Non-pigmented ciliary epithelial cell (primary cell): ENCODE measurements around the gene SYPL2.

ENCODE experiments used
- DNase-seq: peaks from one replicate; pipeline ENCODE4 v3.0.0-alpha.2; 2010; ENCODE audit warnings: low read depth

SYPL2 gene

DNA sequence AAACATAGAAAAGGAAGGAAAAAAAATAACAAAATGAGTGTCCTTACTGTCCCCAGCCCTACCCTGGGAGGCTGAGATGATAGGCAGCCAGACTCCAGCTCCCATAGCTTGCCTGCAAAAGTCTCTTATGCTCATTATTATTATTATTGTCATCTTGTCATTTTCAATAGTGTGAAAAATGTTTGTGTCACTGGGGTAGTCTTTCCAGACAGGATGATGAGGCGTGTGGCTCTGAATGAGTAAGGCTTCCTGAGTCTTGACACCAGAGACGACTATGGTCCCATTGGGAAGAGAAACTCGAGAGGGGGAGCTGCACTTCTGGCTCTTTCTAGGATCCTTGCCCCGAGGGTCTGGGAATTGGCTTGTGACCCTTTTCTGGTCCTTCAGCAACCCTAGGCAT lies 26.4 kb downstream of the SYPL2 start:
- DNase-seq: no peak

DNA sequence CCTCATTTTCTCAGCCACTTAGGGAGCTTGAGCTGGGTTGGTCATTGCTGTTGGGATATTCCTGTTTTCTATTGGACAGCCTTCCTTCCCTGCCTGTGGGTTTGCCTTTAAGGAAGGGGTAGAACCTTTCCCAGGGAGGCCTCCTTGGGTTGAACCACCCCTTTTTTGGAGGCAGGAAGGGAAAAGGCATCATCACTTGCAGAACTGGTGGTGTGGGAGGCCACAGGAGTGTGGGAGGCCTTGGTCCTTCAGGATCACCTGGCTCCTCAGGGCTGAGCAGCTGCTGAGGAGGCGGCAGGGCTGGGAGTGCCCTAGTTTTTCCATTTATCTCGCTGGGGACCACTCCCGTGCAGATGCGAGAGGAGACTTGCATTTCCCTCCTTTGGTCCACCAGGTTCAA lies 26.9 kb downstream of the SYPL2 start:
- DNase-seq: no peak

DNA sequence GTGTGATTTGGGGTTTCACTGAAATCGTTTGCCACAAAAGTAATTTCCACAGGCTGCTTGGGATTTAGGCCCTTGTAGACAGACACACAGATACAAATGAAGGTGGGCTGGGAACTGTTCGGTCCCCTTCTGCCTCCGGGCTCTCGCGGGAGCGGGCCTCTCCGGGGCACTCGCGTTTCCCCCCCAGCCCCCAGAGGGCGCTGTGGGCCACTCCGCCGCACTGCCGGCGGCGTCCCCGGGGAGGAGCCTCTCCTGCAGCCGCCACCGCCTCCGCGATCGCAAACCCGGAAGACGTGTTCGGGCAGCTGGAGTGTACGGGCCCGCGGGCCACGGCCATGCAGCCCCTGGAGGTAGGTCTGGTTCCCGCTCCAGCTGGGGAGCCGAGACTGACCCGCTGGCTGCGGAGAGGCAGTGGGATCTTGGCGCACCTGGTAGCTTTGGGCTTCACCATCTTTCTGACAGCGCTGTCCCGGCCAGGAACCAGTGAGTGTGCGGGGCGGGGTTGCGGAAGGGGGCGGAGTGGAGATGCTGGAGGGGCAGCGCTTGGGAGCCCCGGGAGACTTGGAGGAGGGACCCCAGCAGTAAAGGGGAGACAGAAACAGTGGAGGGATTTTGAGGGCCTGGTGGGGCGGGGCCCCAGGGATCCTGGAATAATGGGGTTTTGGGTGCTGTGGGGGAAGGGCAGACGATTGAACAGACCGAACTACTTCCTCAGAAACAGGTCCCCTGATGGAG lies 27.6 kb downstream of the SYPL2 start, which contains the start of gene CYB561D1:
Gene CYB561D1, plus strand, starts transcription at position 290 of the 735 bp plus-strand sequence. Its CDS starts 46 bp downstream, at position 336.
- DNase-seq: no peak

DNA sequence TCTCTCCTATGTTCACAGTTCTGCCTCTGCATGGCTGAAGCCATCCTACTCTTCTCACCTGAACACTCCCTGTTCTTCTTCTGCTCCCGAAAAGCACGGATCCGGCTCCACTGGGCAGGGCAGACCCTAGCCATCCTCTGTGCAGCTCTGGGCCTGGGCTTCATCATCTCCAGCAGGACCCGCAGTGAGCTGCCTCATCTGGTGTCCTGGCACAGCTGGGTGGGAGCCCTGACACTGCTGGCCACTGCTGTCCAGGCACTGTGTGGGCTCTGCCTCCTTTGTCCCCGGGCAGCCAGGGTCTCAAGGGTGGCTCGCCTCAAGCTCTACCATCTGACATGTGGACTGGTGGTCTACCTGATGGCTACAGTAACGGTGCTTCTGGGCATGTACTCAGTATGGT lies 29.4 kb downstream of the SYPL2 start:
- no peak for DNase-seq

DNA sequence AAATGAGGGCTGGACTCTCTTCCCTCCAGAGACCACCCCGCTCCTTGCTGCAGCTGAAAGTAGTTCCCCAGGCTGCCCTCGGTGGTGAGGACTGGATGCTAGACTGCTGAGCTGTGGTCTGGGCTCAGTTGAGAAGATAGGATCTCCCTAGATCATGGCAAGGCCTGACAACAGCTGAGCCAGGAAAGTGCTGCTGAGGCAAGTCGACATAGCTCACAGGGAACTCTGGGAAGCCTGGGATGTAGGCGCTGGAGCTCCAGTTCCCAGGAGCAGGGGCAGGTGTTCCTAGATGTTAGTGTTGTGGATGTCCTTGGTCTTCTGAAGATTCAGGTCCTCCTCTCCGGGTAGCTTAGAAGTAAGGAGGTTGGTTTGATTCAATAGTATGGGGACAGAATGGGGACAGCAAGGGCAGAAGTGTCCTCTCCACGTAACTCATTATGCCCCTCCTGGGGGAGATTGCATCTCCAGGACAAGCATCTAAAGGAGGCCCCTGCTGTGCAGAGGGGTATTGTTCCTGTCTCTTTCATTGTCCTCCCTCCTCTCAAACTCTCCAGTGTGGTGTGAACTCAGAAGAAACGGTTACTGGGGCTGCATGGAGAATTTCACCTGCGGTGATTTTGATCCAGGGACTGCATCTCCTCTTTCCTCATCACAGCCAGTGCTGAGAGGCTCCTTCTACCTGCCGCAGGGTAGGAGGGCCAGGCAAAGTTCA lies 31.3 kb downstream of the SYPL2 start:
- DNase-seq: no peak

DNA sequence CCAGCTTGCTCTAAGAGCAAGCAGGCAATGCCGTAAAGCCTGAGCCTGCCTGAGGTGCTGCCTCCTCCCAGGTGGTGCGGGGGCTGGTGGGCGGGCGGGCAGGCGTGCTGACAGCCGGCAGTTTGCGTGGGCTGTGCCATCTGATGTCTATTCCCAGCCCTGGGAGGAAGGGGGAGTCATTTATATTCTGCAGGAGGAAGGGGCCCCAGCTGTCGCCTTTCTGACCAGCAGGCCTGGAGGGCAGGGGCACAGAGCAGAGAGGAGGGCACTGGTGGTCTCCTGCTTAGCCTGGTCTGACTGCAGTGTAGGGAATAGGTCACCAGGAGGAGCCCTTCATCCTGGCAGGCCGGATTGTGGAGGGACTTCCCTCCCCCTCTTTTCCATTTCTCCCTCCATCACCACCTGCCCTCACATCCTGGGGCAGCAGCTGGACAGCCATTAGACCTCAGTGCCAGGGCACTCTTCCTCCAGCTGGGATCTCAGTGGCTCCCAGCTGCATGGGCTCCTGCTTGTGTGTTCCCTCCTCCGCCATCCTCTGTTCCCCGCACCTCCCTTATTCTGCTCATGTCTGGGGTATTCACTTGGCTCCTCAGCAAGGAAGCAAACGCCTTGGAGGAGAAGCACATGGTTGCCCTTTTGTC lies 31.9 kb downstream of the SYPL2 start:
- no peak for DNase-seq

DNA sequence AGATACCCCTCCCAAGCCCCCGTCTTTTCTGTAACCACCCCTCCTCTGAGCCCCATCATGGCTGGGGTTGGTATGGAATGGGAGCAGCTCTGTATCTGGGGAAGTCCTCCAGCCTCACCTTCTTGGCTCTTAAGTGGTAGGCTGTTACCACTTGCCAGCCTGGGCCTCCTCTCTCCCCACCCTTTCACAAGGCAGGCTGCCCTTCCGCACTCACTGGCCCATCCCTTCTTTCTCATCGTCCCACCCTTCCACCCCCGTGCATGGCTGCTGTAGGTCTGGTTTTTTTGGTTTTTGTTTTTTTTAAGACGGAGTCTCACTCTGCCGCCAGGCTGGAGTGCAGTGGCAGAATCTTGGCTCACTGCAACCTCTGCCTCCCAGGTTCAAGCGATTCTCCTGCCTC lies 32.7 kb downstream of the SYPL2 start:
- no peak for DNase-seq

- DNase-seq: no peak
These were observed 33.6 kb downstream of the SYPL2 start for GRCh38 chr1:109499661-109500536.

DNA sequence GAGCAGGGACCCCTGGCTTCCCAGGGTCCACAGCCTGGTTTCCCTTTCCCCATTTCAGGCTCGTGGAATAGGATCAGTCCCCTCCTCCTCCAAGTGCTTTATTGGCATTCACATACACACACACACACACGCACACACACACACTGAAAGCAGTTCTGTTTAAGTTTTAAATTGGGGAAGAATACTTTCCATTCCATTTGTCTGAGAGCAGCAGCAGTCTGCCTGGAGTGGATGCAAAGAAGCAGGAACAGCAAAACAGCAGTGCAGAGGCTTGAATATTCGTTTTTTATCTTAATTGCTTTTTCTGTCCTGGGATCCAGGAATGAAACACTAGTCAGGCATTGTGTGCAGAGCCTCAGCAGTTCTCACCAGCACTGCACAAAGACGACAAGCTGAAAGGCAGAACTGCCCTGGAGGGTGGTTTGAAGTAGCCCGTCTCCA lies 34.6 kb downstream of the SYPL2 start:
- no peak for DNase-seq

DNA sequence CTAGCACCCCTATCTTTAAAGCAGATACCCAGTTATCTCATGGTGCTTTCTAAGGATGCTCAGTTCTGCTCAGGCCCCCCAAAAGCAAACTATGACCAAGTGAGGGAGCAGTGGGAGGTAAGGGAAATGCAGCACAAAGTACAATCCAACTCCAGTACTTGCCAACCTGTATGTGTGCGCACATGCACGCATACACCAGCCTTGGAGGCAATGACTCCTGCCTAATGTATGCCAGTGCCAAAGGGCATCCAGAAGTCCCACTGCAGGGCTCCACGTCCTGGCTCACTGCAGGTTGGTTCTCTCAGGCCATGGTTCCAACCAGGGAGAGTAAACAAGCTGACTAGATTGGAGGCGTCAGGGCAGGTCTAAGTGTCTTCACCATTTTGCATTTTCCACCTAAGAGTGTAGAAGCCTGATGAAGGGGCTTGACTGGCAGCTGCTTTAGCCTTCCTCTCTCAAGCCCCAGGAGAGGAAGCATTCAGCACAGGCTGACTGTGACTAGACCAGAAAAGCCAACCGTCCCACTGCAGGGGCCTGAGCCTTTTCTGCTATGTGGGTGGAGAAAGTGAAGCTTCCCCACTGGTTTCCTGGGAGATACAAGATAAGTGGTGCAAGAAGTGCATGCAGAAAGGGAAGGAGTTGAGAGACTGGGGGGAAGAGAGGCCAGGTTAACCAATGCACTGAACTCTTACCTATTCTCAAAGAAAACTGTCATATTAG lies 35.5 kb downstream of the SYPL2 start:
- DNase-seq: no peak

DNA sequence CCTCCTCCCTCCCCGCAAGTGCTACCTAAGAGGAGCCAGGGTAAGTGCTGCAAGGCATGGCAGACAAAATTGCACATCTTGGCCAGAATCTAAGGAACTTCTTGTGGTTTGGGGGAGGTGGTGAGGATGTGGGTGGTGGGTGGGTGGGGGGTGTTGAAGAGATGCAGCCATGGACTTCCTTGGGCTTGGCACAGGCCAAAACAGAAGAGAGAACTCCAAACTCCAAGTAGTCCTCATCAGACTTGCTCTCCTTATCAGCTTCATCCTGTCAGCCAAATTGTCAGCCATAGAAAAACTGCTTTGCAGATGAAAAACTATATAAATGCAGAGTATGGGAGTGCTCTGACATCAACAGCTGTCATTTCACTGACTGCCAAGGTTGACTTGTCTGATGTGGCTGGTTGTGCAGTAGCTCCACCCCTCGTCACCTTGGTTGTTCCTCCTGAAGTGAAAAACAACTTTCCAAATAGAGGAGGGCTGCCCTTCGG lies 36.1 kb downstream of the SYPL2 start:
- DNase-seq: no peak

GRCh38 chr1:109503935-109504334 lies 37.6 kb downstream of the SYPL2 start:
- DNase-seq: no peak

- no peak for DNase-seq
These were observed 38.6 kb downstream of the SYPL2 start for GRCh38 chr1:109504974-109505373.

- no peak for DNase-seq
These were observed 41.9 kb downstream of the SYPL2 start for GRCh38 chr1:109508001-109508872.

DNA sequence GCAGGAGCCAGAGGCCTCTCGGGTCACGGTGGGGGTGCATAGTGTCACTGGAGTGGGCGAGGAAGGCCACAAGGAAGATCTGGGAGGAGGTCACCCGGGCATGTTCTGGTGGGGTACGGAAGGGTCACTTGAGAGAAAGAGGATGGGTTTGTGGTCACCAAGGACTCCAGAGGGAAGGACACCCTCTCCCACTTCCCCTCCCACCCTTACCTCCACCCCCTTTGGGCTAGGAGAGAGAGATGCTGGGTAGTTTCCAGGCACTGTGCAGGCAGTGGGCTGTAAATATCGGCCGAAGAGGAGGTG lies 42.5 kb downstream of the SYPL2 start:
- DNase-seq: no peak

GRCh38 chr1:109509176-109510134 lies 43.1 kb downstream of the SYPL2 start, which contains the start of gene AMIGO1:
AMIGO1 (minus strand) TSS chr1:109509727; CDS start chr1:109508912, 815 bp downstream.
- no peak for DNase-seq

DNA sequence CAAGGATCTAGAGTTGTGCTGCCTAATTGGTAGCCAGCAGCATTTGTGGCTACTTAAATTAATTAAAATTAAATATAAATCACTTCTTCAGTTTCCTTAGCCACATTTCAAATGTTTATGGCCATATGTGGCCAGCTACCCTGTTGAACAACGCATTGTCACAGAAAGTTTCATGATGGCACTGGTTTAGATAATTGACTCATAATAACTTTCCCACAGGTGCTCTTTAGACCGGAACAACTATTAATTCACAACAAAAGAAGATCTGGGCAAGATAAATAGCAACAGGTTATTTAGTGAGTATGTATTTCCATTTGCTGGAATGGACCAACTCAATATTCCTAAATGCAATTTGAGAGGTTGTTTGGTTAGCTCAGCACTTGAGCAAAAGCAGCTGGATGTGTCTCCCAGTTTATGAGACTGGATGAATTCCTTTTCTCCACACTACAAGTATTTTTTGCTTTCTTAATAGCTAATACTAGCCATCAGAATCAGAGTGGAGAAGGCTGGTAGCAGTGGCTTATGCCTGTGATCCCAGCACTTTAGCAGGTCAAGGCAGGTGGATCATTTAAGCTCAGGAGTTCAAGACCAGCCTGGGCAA lies 46.9 kb downstream of the SYPL2 start:
- DNase-seq: no peak

DNA sequence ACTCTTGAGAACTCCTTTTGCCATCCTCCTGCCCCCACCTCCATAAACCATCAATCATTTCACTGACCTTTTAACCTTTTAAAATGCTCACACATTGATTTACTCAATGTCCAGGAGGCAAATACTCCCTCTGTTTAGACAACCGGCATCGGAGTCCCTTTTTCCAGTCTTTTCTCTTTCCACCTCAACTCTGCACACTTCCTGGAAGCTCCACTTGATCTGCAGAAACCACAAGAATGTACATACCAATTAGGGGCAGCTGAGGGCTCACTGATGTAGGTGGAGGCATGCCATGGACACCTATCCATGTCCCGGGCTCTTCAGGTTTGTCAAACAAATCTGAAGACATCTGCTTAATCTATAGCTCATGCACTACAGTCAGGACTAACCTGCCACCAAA lies 48.5 kb downstream of the SYPL2 start:
- no peak for DNase-seq

DNA sequence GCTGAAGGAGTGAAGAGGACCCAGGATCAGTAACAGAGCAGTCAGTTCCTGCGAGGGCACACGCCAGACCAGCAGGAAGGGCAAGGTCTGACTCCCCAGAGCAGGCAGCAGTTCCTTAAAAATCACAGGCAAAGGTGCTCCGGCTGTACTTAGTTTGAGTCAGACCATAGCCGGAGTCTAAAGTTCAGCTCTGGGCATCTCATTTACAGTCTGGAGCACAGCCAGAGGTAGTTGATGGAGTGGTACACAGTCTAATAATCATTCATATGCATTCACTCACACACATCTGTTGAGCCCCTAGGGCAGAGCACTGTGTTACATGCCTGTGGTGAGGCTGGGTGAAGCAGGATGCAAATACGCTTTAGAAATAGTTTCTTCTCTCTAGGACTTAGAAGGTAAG lies 50.5 kb downstream of the SYPL2 start:
- no peak for DNase-seq
